ENCODE results near the gene RIBC2. TPM values are rescaled to one million over a fixed set of nuclear protein-coding genes. Genes with fewer than 3 reads are reported as not detected.

Gene RIBC2
- total RNA-seq, 1 donor from 2014 or later: 8.8 TPM

GRCh38 chr22:45425101-45425500 lies 11.6 kb downstream of the RIBC2 start:
- H3K27ac Mint-ChIP-seq: peak overlapping the region; percentile 51
- peaks cover 12% of the 10 kb centered on the region for H3K9me3 Mint-ChIP-seq
- H3K36me3 Mint-ChIP-seq: peaks cover 17% of the 10 kb centered on the region
- peak; percentile 13 for DNase-seq (ENCODE audit: extremely low spot score, unreplicated experiment)
- peaks cover 18% of the 10 kb centered on the region for H3K4me1 Mint-ChIP-seq (ENCODE audit: unreplicated experiment)
- TF ChIP-seq, protein P1, sequence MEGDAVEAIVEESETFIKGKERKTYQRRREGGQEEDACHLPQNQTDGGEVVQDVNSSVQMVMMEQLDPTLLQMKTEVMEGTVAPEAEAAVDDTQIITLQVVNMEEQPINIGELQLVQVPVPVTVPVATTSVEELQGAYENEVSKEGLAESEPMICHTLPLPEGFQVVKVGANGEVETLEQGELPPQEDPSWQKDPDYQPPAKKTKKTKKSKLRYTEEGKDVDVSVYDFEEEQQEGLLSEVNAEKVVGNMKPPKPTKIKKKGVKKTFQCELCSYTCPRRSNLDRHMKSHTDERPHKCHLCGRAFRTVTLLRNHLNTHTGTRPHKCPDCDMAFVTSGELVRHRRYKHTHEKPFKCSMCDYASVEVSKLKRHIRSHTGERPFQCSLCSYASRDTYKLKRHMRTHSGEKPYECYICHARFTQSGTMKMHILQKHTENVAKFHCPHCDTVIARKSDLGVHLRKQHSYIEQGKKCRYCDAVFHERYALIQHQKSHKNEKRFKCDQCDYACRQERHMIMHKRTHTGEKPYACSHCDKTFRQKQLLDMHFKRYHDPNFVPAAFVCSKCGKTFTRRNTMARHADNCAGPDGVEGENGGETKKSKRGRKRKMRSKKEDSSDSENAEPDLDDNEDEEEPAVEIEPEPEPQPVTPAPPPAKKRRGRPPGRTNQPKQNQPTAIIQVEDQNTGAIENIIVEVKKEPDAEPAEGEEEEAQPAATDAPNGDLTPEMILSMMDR (conservative IDR thresholded peaks at IDR 0.05): no peak
- no peak overlapping the region for H3K4me3 Mint-ChIP-seq
- peaks cover 6% of the 10 kb centered on the region for H3K27me3 Mint-ChIP-seq

- H3K36me3 Mint-ChIP-seq: peaks cover 13% of the 10 kb centered on the region
- TF ChIP-seq, protein P1 (conservative IDR thresholded peaks at IDR 0.05): no peak
- peaks cover 9% of the 10 kb centered on the region for H3K9me3 Mint-ChIP-seq
- H3K4me1 Mint-ChIP-seq (ENCODE audit: unreplicated experiment): peaks cover 18% of the 10 kb centered on the region
- H3K4me3 Mint-ChIP-seq: no peak overlapping the region
- H3K27ac Mint-ChIP-seq: no peak overlapping the region
- no peak for DNase-seq (ENCODE audit: extremely low spot score, unreplicated experiment)
- H3K27me3 Mint-ChIP-seq: peaks cover 6% of the 10 kb centered on the region
Observed at GRCh38 chr22:45425531-45426265, 12.2 kb downstream of the RIBC2 start.

DNA sequence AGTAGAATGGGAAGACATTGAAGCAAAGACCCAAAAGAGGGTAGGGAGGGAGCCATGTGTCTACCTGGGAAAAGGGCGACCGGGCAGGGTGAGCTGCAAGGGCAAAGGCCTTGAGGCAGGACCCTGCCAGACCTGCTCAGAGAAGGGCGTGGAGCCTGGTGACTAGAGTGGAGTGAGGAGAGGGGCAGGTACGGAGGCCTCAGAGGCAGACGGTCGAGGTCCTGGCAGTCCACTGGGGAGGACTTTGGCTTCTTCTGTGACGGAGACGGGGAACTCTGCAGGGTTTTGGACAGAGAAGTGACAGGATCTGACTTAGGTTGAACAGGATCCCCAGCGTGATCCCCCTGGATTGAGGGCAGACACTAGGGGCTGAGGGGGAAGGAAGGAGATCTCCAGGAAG lies 12.9 kb downstream of the RIBC2 start:
- H3K36me3 Mint-ChIP-seq: peaks cover 13% of the 10 kb centered on the region
- peaks cover 18% of the 10 kb centered on the region for H3K4me1 Mint-ChIP-seq (ENCODE audit: unreplicated experiment)
- H3K9me3 Mint-ChIP-seq: peaks cover 9% of the 10 kb centered on the region
- no peak for DNase-seq (ENCODE audit: extremely low spot score, unreplicated experiment)
- H3K27ac Mint-ChIP-seq: no peak overlapping the region
- TF ChIP-seq, protein P1 (conservative IDR thresholded peaks at IDR 0.05): no peak
- H3K27me3 Mint-ChIP-seq: peaks cover 6% of the 10 kb centered on the region
- H3K4me3 Mint-ChIP-seq: no peak overlapping the region

DNA sequence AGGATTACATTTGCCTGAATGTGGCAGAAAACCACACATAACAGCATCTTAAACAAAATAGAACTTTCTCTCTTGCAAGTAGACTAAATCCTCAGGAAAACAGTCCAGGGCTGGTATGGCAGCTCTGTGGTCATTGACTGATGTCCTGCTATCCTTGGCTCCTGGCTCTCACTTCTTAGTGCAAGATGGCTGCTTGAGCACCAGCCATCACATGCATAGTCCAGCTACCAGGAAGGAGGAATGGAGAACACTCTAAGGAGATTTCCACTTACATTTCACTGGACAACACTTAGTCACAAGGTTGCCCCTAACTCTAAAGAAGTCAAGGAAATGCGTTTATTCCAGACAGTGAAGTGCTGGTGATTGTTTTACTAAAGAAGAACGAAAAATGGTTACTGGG lies 13.6 kb downstream of the RIBC2 start:
- H3K4me3 Mint-ChIP-seq: no peak overlapping the region
- TF ChIP-seq, protein P1 (conservative IDR thresholded peaks at IDR 0.05): no peak
- DNase-seq (ENCODE audit: extremely low spot score, unreplicated experiment): no peak
- H3K27ac Mint-ChIP-seq: no peak overlapping the region
- peaks cover 18% of the 10 kb centered on the region for H3K4me1 Mint-ChIP-seq (ENCODE audit: unreplicated experiment)
- H3K27me3 Mint-ChIP-seq: peaks cover 6% of the 10 kb centered on the region
- H3K36me3 Mint-ChIP-seq: peaks cover 9% of the 10 kb centered on the region
- peaks cover 9% of the 10 kb centered on the region for H3K9me3 Mint-ChIP-seq

- Mint-ChIP-seq H3K4me1 (ENCODE audit: unreplicated experiment) (peaks cover 9% of the 10 kb centered on the region), H3K27ac (peak overlapping the region; percentile 65), H3K4me3 (no peak overlapping the region), H3K9me3 (peaks cover 9% of the 10 kb centered on the region), H3K27me3 (peaks cover 6% of the 10 kb centered on the region), H3K36me3 (peaks cover 9% of the 10 kb centered on the region)
- no peak for DNase-seq (ENCODE audit: extremely low spot score, unreplicated experiment)
- TF ChIP-seq, protein P1 (conservative IDR thresholded peaks at IDR 0.05): no peak
Observed at GRCh38 chr22:45428391-45429385, 15.2 kb downstream of the RIBC2 start.

All from type B pancreatic cell (in vitro differentiated cells).